Neural cell (in vitro differentiated cells): Measurements from ENCODE around the gene C11orf21.

ENCODE experiments used
- EP300 ChIP-seq: fragments of 450-650 bp; conservative IDR thresholded peaks from 2 replicates; pipeline ENCODE4 v1.6.1; 2014; ENCODE audit warnings: antibody characterized with exemption, mild to moderate bottlenecking, moderate library complexity; ENCODE audit not compliant: poor library complexity, severe bottlenecking
- EZH2 ChIP-seq: fragments of 200-600, 300-800 bp; shearing (Covaris generic), sonication (generic); IDR thresholded peaks from 2 replicates; pipeline ENCODE4 v1.6.1; 2014; ENCODE audit warnings: antibody characterized with exemption, low read length, borderline replicate concordance, mild to moderate bottlenecking; ENCODE audit not compliant: insufficient read depth, poor library complexity, severe bottlenecking
- POLR2AphosphoS5 ChIP-seq: IDR thresholded peaks from 2 replicates; pipeline ENCODE4 v1.6.1; 2012
- RAD21 ChIP-seq: fragments of 450-650 bp; conservative IDR thresholded peaks from 2 replicates; pipeline ENCODE4 v1.6.1; 2014; ENCODE audit warnings: antibody characterized with exemption, mild to moderate bottlenecking, moderate library complexity
- TF ChIP-seq, protein P1 (sequence below): fragments of 450-650 bp; IDR thresholded peaks from 2 replicates; pipeline ENCODE4 v1.5.1; 2014; ENCODE audit warnings: antibody characterized with exemption, mild to moderate bottlenecking, moderate library complexity; ENCODE audit not compliant: poor library complexity, severe bottlenecking

DNA sequence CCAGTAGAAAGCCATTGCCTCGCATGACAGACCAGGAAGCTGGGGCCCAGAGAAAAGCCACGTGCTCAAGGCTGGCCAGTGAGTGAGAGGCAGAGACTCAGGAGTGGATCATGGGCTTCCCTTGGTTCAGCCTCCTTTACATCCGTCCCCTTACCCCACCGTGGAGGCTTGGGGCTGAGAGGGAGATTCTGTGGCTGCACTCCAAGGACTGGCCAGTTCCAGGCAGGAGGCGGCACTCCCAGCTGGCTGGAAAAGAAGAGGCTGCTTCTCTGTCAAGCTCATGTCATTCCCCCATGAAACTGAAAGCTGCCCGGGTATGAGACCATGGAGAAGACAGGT lies 24.7 kb downstream of the C11orf21 start:
- TF ChIP-seq EP300 = no peak
- TF ChIP-seq, protein P1, sequence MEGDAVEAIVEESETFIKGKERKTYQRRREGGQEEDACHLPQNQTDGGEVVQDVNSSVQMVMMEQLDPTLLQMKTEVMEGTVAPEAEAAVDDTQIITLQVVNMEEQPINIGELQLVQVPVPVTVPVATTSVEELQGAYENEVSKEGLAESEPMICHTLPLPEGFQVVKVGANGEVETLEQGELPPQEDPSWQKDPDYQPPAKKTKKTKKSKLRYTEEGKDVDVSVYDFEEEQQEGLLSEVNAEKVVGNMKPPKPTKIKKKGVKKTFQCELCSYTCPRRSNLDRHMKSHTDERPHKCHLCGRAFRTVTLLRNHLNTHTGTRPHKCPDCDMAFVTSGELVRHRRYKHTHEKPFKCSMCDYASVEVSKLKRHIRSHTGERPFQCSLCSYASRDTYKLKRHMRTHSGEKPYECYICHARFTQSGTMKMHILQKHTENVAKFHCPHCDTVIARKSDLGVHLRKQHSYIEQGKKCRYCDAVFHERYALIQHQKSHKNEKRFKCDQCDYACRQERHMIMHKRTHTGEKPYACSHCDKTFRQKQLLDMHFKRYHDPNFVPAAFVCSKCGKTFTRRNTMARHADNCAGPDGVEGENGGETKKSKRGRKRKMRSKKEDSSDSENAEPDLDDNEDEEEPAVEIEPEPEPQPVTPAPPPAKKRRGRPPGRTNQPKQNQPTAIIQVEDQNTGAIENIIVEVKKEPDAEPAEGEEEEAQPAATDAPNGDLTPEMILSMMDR = no peak
- no peak for TF ChIP-seq POLR2AphosphoS5
- TF ChIP-seq EZH2 = no peak
- no peak for TF ChIP-seq RAD21
